Putamen (tissue), 1 donor: ENCODE results near the gene EXOC2.
"Not testable (repeated sequence)": the region's sequence is repeated elsewhere in the genome, so short reads cannot be mapped to it uniquely, and the experiment has no call there.

Experiments used
- DNase-seq: peaks from one replicate; pipeline ENCODE4 v3.0.0-alpha.2; 2016; ENCODE audit warnings: low spot score

EXOC2 gene

DNA sequence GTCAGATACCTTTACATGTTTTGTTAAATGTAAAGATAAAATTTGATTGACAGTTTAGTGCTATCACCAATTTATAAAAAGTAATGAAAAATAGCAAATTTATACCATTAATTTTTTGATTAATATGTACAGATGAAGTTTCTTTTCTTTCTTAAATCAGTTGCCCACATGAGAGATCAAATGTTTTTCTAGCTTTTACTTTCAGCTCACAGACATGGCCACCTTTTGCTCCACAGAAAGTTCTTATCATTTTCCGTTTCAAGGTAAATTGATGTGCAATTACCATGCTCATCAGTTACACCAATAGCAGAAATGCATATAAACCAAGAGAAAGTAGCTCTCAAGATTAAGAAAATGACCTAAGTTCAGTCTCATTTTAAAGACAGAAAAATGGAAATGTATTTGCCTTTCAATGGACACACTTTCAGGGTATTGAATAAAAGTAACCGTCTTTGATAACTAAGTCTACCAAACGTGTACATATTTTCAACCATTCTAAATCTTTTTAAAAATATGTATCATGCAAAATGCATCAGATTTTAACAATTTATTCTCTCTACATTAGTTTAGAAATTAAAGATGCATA, 16.6 kb upstream of the EXOC2 start:
- no peak for DNase-seq

DNA sequence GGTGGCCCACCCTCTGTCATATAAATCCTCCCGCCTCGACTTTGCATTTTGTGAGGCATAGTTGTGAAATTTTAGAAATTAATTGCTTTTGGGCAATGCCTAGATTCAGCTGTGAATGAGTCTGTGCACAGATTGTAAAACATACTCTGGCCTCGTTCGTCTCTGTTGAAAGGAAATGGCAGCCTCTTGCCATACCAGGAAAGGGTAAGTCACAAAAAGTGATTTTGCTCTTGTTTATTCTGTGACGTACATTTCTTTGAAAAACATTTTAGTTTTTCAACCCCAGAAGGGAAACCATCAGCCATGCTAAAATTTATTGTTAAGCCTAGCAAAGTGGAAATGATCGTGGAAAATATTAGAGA, 15.3 kb upstream of the EXOC2 start:
- no peak for DNase-seq

DNA sequence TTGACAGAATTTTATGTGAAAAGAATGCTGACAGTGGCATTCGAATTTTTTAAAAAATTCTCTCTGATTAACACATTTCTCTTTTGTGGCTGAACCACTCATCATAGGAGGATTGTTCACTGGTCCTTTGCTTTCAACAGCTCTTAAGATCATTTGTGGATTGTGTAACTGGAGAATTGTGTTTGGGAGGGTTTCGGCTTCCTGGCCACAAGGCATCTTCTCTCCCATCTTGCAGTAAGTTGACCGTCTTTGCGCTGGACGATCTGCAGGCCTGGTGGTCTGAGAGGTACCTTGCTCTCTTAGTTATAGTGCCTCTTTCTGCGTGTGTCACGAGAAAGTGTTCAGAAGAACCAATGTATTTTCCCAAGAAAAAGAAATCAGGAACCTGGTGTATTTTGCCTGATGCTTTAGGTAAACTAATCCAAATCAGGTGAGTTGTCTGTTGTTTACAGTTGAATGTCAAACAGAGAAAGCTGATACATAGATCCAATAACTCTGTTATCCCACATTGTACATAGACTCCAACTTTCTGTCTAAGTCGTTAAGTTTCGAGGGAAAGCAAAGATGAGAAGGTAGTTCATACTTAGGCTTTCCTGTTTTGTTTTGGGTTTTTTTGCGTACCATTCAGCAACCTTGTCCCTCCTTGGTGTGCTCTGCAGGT, 14.8 kb upstream of the EXOC2 start:
- no peak for DNase-seq

DNA sequence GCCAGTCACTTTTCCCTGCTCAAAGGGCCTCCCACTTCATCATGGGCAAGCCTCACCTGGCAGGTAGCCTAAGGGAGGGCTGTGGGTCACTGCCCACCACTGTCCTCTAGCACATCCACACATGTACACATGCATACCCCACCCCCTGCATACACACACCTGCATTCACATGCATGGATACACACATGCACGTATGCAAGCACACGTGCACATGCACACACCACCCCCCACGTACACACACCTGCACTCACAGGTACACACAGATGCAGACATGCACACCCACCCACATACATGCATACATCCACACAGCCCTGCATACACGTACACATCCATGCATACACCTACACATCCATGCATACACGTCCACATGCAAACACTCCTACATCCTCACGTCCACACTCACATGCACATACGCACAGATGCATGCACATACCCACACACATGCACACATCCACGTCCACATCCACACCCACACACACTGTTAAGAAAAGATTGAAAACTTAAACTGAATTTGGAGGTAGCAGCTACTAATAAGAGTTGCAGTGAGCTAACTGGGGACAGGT, 14.0 kb upstream of the EXOC2 start:
- no peak for DNase-seq

DNA sequence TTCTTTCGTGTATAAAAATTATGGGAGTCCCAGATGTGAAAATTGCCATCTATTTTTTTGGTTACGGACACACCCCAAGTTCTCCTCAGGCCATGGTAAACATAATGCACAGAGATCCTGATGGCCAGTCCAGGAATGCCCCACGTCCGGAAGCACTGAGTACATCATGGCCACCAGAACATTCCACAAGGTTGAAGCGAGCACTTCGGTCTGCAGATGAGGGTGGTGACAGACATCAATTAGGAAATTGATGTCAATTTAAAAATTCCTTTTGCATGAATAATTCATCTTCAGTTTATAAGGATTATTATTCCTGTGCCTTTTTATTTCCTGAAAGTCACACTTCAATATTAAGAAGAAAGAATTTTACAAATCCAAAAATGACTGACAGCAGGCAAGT, 13.2 kb upstream of the EXOC2 start:
- no peak for DNase-seq

DNA sequence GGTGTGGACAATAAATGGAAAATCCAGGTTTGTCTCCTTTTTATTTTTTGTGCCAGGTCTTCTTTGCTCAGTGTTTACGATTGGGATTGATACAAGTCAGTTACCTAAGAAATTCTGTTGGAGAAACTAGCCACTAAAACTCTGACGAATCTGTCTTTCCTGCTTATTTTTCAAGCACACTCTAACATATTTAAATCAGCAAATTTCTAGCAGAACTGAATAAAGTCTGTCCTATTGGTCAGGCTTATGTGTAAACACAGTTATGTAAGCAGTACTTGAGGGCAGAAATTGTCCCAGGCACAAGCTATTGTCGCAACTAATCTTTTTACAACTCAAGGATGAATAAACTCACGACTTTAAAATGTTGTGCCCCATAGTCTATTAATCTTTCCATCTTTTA, 12.1 kb upstream of the EXOC2 start:
- DNase-seq: no peak

DNA sequence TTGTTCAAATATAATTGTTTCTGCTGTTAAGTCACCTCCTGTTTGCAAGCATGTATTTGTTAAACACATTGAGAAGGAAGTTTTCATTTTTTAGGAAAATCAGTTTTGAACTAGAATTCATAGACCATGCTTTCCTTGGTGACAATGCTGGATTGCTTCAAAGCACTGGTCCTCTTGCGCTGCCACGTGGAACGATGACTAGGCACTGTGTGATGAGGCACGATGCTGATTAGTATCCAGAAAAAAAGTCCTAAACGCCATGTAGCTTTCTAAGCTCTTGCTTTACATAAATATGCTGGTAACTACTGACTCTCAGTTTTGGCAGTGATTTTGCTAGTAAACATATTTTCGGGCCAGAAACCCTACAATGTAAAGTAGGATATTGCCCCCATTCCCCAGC, 11.1 kb upstream of the EXOC2 start:
- DNase-seq: no peak

DNA sequence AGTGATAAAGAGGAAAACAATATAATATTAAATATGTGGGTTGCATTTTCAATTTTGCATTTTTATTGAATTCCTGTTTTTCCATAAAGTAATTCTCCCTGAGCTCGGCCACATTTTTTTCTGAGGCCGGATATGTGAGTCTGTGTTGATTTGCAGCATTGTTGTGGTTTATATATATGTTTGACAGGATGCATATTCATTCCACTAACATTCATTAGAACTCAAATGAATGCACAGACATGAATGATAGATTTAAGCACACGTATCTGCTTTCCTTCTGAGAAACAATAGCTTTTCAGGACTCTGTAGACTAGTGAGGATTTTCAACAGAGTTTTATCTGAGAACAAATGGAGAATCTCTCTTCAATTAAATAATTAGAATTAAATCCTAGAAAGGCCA, 10.6 kb upstream of the EXOC2 start:
- DNase-seq: no peak

DNA sequence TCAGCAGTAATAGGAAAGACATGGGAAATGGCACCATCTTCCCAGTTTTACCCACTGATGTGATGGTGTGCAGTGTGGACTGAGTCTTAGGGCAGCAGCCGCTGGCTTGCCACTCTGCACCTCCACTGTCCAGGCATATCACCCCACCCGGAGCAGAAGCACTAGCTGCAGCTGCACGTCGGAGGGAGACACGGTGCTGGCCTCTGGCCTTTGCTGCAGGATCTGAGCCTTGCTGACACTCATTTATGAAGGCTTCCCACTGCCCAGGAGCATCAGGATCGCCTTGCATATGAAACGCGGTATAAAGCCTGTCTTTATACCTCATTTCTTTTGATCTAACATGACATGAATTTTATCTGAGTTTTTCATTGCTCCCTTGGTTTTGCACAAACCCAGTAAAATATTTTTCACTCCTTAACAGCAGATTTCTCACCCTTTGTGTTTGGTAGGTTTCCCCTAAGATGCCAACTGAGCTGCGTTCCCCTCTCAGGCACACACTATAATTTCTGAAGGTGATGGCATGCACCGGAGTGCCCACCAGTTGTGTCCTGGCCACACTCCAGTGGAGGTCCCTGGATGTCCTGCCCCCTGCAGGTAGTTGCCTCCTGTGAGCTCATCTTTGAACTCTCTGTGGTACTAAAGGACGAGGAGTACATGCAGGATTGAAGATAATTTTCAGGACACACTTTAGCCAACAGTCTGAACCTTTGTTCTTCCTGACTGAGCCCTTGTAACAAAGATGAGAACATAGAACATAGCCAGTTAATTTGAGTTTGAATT, 9.0 kb upstream of the EXOC2 start:
- DNase-seq: no peak

DNA sequence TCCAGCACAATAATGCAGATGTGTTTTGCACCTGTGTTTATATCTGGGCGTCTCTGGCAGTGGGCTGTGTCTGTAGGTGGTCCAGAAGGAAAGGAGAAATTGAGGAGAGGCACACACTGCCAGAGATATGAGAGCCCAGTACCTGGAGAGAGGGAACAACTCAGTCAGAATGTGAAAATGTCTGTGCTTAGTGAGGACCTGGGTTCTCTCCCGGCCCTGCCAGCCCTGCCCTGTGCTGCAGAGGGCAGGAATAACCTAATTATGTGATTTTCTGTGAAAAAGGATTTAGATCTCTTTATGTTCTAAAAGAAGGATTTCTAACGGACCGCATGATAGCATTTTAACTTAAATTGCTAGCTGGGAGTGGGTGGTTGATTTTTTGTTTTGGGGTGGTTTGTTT, 8.3 kb upstream of the EXOC2 start:
- DNase-seq: no peak

DNA sequence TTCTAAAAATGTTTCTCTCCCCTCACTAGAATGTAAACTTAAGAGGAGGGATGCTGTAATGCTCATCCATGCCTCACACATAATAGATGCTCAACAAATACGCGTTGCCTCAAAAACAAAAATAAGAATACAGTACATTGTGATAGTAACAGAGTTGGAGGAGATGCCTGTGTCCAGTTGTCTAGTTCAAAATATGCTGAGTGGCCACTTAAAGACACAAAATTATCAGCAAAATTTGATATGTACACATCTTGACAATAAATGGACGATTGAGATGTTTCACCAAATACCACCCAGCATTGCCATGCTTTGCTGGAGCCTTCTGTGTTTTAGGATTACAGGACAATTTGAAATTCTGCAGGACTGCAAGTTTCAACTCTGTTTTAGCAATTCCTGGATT, 7.6 kb upstream of the EXOC2 start:
- no peak for DNase-seq

DNA sequence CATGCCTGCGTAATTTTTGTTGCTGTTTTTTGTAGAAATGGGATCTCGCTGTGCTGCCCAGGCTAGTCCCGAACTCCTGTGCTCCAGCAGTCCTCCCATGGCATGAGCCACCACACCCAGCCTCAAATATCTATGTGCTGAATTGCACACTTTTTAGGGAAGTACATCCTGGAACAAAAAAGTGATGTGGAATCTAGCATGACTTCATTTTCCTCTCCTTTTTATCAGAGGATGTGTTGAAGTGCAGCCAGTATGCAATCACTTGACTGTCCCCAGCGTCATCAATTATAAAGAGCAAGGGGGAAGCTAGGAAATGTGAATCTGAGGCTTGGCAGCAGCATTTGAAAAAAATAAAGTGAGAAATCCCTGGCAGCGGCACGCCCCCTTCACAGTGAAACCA, 6.4 kb upstream of the EXOC2 start:
- DNase-seq: no peak

DNA sequence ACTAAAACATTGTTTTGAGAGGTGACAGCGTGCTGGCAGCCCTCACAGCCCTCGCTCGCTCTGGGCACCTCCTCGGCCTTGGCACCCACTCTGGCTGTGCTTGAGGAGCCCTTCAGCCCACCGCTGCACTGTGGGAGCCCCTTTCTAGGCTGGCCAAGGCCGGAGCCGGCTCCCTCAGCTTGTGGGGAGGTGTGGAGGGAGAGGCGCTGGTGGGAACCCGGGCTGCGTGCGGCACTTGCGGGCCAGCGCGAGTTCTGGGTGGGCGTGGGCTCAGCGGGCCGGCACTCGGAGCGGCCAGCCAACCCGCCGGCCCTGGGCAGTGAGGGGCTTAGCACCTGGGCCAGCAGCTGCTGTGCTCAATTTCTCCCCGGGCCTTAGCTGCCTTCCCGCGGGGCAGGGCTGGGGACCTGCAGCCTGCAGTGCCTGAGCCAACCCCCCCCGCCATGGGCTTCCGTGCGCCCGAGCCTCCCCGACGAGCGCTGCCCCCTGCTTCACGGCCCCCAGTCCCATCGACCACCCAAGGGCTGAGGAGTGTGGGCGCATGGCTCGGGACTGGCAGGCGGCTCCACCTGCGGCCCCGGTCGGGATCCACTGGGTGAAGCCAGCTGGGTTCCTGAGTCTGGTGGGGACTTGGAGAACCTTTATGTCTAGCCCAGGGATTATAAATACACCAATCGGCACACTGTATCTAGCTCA, 1.6 kb upstream of the EXOC2 start:
- not testable (repeated sequence) for DNase-seq

DNA sequence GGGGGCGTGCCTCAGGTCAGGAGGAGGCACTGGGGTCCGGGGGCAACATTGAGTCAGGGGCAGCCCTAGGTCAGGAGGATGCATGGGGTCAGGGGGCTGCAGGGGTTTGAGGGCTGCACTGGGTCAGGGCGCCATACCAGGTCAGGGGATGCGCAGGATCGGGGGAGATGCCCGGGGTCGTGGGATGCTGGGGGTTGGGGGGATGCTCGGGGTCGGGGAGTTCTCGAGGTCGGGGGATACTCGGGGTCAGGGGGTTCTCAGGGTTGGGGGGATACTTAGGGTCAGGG, 727 bp upstream of the EXOC2 start:
- DNase-seq: no peak

DNA sequence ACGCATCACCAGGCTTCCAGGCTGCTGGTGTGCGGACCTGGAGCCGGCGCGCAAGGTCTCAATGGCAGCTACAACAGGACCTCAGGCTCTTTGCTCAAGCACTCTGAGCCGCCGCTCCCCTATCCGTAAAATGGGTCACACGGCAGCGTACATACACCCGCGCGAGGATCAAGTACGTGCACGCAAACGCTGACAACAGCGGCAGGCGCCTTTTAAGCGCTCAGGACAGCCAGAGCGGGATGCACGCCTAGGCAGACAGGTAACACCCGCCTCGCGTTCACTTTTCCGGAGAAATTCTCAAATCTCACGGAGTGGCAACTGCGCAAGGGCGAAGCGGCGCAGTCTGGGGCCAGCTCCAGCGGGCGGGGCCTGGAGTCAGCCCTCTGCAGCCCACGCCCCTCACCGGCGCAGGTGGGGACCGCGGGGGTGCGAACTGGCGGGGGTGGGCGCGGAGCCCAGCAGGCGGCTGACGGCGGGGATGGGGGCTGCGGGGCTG, 535 bp downstream of the EXOC2 start:
- DNase-seq: peak; percentile 56

DNA sequence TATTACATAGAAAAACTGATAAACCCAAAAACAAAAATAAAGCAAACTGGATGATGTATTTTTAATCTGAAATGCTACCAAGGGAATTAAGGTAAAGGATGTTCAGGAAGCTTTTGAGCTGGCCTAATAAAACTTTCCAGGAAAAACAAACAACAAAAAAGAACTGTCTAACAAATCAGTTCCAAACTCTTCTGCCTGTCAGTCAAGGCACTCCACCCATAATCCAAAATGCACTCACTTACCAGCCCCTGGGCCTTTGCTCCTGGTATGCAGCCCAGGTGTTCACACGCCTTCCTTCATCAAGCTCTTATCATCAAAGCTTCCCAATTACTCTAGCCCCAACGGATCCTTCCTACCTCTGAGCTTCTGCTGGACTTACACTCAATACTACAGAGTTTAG, 3.7 kb downstream of the EXOC2 start:
- DNase-seq: no peak

DNA sequence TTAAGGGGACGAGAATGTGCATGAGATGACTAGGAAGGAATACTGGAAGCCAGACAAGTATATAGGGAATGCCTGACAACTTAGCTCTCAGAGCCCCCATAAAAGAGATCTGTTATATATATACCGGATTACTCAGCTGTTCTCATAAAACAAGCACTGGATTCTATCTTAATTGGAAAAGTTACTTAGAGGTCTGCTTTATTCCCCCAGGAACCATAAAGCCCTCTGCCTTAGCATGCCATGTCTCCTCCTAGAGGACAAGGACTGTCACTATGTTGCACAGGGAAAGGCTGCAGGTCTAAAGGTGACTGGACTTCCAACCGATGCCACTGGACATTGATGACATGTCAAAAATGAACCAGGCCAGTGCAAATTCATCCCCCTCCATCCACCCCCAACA, 6.4 kb downstream of the EXOC2 start:
- DNase-seq: no peak

DNA sequence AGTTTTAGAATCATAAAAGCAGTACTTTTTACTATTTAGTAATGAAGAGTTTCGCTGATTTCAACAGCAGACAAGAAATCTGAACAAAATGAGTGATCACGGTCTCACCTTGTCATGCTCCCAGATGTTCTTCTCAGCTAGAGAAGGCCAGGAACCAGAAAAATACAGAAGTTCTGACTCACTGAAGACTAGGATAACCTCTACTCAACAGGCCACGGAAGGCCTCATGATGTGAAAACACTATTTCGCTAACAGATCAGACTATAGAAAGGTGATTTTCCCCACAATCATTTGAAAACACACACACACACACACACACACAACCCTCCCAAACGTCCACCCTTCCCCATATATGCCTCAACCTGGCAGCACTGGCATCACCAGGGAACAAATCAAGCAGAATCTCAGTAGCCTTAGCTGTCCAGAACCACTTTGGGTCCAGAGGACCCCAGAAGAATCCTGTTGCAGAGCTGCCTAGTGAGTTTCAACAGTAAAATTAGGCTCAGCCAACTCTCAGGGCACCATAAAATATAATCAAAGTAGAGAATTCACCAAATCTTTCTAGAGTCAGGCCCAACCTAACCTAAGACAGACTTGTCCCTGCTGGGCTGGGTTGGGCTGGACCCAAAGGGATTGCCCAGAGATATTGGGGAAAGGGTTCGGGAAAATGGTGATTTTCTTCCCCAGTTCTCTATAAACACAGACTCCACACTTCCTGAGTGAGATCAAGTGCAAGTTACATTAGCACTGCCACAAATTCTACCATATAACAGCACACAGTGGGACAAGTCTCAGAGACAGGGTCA, 7.9 kb downstream of the EXOC2 start:
- no peak for DNase-seq

DNA sequence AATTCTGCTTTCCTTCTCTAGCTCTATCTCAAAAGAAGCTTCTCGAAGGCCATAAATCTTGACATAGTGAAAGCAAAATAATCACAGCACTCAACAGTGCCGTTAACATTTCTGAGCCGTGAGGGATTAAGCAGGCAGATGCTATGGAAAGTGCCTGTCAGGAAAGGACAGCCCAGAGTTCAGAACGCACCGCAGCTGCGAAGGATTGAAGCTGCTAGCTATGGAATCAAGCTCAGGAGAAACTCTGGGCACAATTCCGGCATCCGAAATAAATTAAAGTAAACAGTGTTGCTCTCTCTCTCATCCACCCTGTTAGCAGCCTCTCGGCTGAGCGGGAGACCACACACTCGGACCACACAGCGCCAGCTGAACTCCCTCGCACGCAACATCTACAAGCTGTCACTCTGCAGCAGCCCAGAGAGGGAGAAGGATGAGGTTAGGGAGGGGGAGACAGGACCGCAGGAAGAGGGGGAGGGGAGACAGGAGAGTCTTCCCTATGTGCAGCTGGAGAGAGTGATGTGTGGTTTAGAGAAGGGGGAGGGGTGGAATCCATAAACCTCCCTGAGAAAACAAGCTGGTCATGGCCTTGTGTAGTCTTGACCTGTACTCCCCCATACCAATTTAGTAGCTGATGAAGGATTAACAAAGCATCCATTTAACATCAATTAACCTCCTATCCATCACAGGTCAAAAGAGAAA, 9.0 kb downstream of the EXOC2 start:
- DNase-seq: no peak

DNA sequence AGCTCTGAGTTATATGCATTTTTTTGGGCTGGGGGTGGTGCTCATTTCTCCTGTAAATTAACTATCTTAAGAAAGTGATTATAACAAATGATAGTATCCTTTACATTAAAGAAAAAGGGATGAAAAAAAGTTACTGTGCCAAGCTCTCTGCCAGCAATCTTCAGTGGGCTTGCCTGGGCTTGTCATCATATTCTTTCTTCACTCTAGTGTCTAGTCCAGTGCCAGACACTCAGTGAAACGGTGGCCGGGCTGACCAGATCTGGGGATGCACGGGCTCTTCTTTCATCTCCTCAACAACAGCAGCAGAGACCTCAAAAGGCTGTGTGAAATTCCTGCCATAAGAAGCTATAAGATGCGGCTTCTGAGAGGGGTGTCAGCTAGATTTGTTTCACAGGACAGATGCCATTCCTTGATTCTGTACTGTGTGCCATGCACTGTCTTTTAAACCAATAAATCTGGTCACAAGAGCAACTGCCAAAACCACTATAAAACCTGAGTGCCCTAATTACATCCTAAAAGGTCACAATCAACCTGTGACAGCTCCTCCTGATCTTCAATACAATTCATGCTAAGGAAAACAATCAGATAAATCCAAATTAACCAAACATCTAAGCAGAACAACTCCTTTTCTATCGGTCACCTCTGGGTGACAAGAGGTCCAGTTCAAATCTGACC, 12.1 kb downstream of the EXOC2 start:
- no peak for DNase-seq

DNA sequence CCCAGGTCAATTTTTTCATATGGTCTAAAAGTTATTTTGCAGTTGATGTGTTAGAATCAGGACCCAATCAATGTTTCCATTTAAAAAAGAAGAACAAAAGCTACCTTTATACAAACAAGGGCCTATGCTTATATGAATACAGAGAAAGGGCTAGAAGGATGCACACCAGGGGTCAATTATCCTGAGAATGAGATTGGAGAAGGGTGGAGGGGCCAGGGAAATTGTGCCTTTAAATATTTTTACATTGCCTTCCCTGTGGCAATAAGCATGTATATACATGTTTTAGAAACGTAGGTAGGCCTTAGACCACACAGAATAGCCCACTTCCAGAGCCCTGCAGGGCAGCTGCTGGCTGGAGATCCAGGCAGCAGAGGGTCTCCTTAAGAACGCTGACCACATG, 12.7 kb downstream of the EXOC2 start:
- no peak for DNase-seq
